PC-9 (cell line): ENCODE data around the gene HIVEP2. TPM values are rescaled to one million over a fixed set of nuclear protein-coding genes. Genes with fewer than 3 reads are reported as not detected.

Source experiments
- BruUV-seq: library from RNA; stranded (reverse); fragments of 400-500 nt; replicated peaks from 2 replicates; lab custom pipeline; 2021; lab: Mats Ljungman, UMichigan
- CTCF ChIA-PET: fragments of 300-600 bp; sonication (Branson Sonifier 250); formaldehyde crosslinking; loops from one replicate; lab custom pipeline; 2022; ENCODE audit warnings: antibody characterized with exemption; lab: Charles Lee
- POLR2A ChIA-PET: fragments of 300-600 bp; sonication (Branson Sonifier 250); formaldehyde crosslinking; loops from one replicate; lab custom pipeline; 2022; ENCODE audit warnings: antibody characterized with exemption; ENCODE audit not compliant: unreplicated experiment; lab: Charles Lee
- DNase-seq, 2 experiments: peaks; one replicate each; pipeline versions ENCODE4 v3.0.0 to v3.0.0-alpha.2; 2015 to 2022; ENCODE audit warnings: mixed read lengths in 1 of 2
- H2AFZ ChIP-seq: fragments of 200-600 bp; sonication (generic); 2 replicates; pipeline ENCODE4 v1.8.1; 2017; ENCODE audit warnings: antibody characterized with exemption
- H3F3A ChIP-seq: fragments of 200-600 bp; sonication (generic); 2 replicates; pipeline ENCODE4 v1.8.1; 2017; ENCODE audit warnings: antibody characterized with exemption, mild to moderate bottlenecking, low read depth; ENCODE audit not compliant: insufficient read depth
- H3K27ac ChIP-seq: fragments of 200-600 bp; sonication (generic); 2 replicates; pipeline ENCODE4 v1.6.1; 2016; ENCODE audit warnings: mixed run types
- H3K27me3 ChIP-seq: fragments of 200-600 bp; sonication (generic); 2 replicates; pipeline ENCODE4 v1.6.1; 2016; ENCODE audit warnings: low read depth, mixed run types; ENCODE audit not compliant: insufficient read depth
- H3K36me3 ChIP-seq: fragments of 200-600 bp; sonication (generic); 2 replicates; pipeline ENCODE4 v1.6.1; 2016; ENCODE audit warnings: low read depth, mixed run types
- H3K4me1 ChIP-seq: fragments of 200-600 bp; sonication (generic); replicated peaks from 2 replicates; pipeline ENCODE4 v1.6.1; 2016; ENCODE audit warnings: mixed run types; ENCODE audit not compliant: insufficient read depth
- H3K4me2 ChIP-seq: fragments of 200-600 bp; sonication (generic); 2 replicates; pipeline ENCODE4 v1.6.1; 2017; ENCODE audit warnings: mixed run types
- H3K4me3 ChIP-seq: fragments of 200-600 bp; sonication (generic); 2 replicates; pipeline ENCODE4 v1.6.1; 2016; ENCODE audit warnings: mixed run types
- H3K79me2 ChIP-seq: fragments of 200-600 bp; sonication (generic); 2 replicates; pipeline ENCODE4 v1.6.1; 2017; ENCODE audit warnings: low read depth, mixed run types
- H3K9me2 ChIP-seq: fragments of 200-600 bp; sonication (generic); 2 replicates; pipeline ENCODE4 v1.8.1; 2017; ENCODE audit warnings: mild to moderate bottlenecking; ENCODE audit not compliant: insufficient read depth
- H3K9me3 ChIP-seq: fragments of 200-600 bp; sonication (generic); 2 replicates; pipeline ENCODE4 v1.8.1; 2016; ENCODE audit warnings: low read depth; ENCODE audit not compliant: insufficient read depth
- H4K20me1 ChIP-seq: fragments of 200-600 bp; sonication (generic); 2 replicates; pipeline ENCODE4 v1.8.1; 2017; ENCODE audit not compliant: insufficient read depth
- CTCF ChIP-seq: fragments of 200-600 bp; sonication (generic); conservative IDR thresholded peaks from 2 replicates; pipeline ENCODE4 v1.6.1; 2017; ENCODE audit warnings: mixed run types, antibody characterized with exemption, mild to moderate bottlenecking, moderate library complexity
- EZH2 ChIP-seq: fragments of 200-600 bp; sonication (generic); IDR thresholded peaks from 2 replicates; pipeline ENCODE4 v1.8.0; 2017; ENCODE audit warnings: antibody characterized with exemption, low read depth
- intact Hi-C: fragments of 100-400 bp; cut with micrococcal nuclease; formaldehyde crosslinking; loops from one replicate; pipeline ENCODE4 v1.10.0; 2022; ENCODE audit not compliant: unreplicated experiment
- total RNA-seq: library from RNA; stranded (reverse); gene quantifications from 2 replicates; pipeline ENCODE4 v1.2.3, GENCODE V29; 2021

Gene HIVEP2
- total RNA-seq, 1 experiment from 2014 or later, result 10.3 TPM

- TF ChIP-seq EZH2, result no peak
- TF ChIP-seq CTCF, result no peak
- Histone ChIP-seq H3F3A (no peaks in the 10 kb centered on the region; the same call in 1 of the 2 replicates), H3K27ac (no peak overlapping the region), H2AFZ (no peak overlapping the region), H3K9me2 (no peaks in the 10 kb centered on the region), H3K36me3 (no peaks in the 10 kb centered on the region), H4K20me1 (no peaks in the 10 kb centered on the region), H3K4me1 (no peaks in the 10 kb centered on the region), H3K27me3 (no peaks in the 10 kb centered on the region), H3K4me3 (no peak overlapping the region), H3K4me2 (no peak overlapping the region), H3K79me2 (no peaks in the 10 kb centered on the region), H3K9me3 (no peaks in the 10 kb centered on the region)
- DNase-seq, result no peak
- CTCF ChIA-PET, result no interaction called here
- intact Hi-C loops, result no loop called here
- no TSS peak for BruUV-seq
- POLR2A ChIA-PET, result no interaction called here
These were observed 11.8 kb upstream of the HIVEP2 start for GRCh38 chr6:142956726-142957125.

GRCh38 chr6:142954844-142955243 is 9.9 kb upstream of the HIVEP2 start:
- POLR2A ChIA-PET, result no interaction called here
- no peaks in the 10 kb centered on the region for H3K36me3 ChIP-seq
- H3K4me3 ChIP-seq, result no peak overlapping the region
- CTCF ChIA-PET, result no interaction called here
- H3K4me1 ChIP-seq, result 0 out of 2 replicates have a peak, but pooled peaks cover 4% of the 10 kb centered on the region
- intact Hi-C loops, result no loop called here
- DNase-seq, result no peak
- TF ChIP-seq CTCF, result no peak
- TF ChIP-seq EZH2, result no peak
- BruUV-seq, result no TSS peak
- H3F3A ChIP-seq, result no peaks in the 10 kb centered on the region; the same call in 1 of the 2 replicates
- no peaks in the 10 kb centered on the region for H3K27me3 ChIP-seq
- no peaks in the 10 kb centered on the region for H3K9me3 ChIP-seq
- no peak overlapping the region for H3K4me2 ChIP-seq
- no peak overlapping the region for H3K27ac ChIP-seq
- no peaks in the 10 kb centered on the region for H3K9me2 ChIP-seq
- H2AFZ ChIP-seq, result no peak overlapping the region
- no peaks in the 10 kb centered on the region for H3K79me2 ChIP-seq
- no peaks in the 10 kb centered on the region for H4K20me1 ChIP-seq

- Histone ChIP-seq H4K20me1 (no peaks in the 10 kb centered on the region), H3K4me1 (0 out of 2 replicates have a peak, but pooled peaks cover 4% of the 10 kb centered on the region), H3K79me2 (no peaks in the 10 kb centered on the region), H3K36me3 (no peaks in the 10 kb centered on the region), H3K27ac (no peak overlapping the region), H3K27me3 (no peaks in the 10 kb centered on the region), H3K4me2 (no peak overlapping the region), H3K9me3 (no peaks in the 10 kb centered on the region), H3K4me3 (no peak overlapping the region), H3F3A (no peaks in the 10 kb centered on the region), H3K9me2 (no peaks in the 10 kb centered on the region; the same call in 1 of the 2 replicates), H2AFZ (no peak overlapping the region)
- ChIA-PET POLR2A (no interaction called here), CTCF (no interaction called here)
- no peak for TF ChIP-seq CTCF
- TF ChIP-seq EZH2, result no peak
- intact Hi-C loops, result no loop called here
- no peak for DNase-seq
- no TSS peak for BruUV-seq
These were observed 8.6 kb upstream of the HIVEP2 start for GRCh38 chr6:142953373-142954273.
